ENCODE measurements around the gene SPX.

SPX gene

DNA sequence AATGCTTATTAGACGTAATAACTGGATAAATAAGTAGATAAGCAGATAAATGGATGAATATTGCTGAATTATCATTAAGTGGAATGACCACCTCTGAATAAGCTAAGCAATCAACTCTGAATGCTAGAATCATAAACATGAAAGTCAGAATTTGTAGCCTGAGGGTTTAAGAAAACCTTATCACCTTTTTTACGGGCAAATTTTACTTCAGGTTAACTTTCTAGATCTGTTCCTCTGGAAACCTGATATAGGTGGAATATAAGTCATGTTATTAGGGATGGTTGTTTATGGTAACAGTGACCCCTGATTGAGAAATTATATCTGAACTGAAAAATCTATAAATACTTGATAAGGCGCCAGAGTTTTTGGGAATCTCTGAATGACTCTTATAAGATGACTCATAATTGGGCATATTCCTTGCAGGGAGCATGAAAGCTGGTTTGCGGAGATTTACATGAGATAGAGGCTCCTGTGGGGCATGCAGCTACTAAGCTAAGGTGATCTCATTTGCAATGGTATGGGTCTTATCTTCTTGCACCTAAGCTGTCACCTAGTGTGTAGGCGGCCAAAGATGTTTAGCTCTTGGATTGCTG is 12.1 kb downstream of the SPX start:
- no peak for DNase-seq (ENCODE audit: low read depth in 3 of 3)

- DNase-seq (ENCODE audit: low read depth in 3 of 3) = no peak
These were observed 13.7 kb downstream of the SPX start for GRCh38 chr12:21539797-21540196.

GRCh38 chr12:21541773-21542172 is 15.7 kb downstream of the SPX start:
- no peak for DNase-seq (ENCODE audit: low read depth in 3 of 3)

DNA sequence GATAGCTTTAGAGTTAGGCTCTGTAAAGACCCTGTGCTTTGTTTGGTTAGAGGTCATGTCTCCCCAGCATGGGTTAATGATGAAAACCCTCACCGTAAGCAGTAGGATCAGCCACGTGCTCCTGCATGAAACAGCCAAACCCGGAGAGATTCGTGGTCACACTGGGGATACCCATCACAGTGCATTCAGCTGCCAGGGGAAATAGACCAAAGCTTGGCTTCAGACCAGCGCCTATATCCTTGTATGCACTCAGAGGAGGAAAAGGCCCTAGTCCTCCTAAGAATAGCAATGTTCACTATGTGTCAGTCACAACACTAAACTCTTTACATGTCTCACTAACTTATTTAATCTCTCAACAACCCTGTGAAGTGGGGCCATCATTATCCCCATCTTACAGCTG is 16.3 kb downstream of the SPX start:
- DNase-seq (ENCODE audit: low read depth in 3 of 3) = no peak

DNA sequence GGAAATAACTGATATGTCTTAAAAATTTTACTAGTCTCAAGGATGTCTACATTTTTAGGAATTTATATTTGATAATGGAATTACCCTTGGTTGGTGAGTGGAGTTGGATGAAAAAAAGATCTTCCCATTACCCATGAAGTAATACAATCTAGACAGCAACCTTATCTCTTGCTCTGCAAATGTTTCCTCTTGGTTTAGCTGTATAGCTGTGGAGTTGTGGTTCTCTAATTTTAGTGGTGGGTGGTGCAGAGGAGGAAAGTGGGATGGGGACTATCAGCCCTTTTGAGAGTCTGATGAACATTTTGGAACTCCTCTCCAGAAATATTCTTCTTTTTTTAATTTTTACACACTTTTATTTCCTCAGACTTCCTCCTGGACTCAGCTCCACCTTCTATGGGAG is 17.1 kb downstream of the SPX start:
- no peak for DNase-seq (ENCODE audit: low read depth in 3 of 3)

- no peak for DNase-seq (ENCODE audit: low read depth in 3 of 3)
These were observed 19.5 kb downstream of the SPX start for GRCh38 chr12:21545557-21545956.

DNA sequence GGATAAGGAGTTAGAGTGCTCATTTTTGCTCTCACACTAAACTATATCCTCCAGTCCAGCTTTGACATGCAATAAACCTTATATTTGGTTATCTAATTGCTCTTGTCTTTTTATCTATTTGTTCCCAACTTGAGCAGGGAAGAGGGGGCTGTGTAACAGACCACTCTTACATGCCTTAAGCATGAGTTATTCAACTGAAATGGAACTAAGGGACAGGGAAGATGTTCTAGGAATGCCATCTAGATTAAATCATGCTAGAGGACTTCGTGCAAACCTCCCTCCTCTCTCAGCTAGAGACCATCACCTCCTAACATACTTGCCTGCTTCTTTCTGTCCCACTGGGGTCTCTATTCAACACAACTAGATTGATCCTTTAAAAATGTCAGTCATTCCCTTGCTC is 20.6 kb downstream of the SPX start:
- no peak for DNase-seq (ENCODE audit: low read depth in 3 of 3)

- no peak for DNase-seq (ENCODE audit: low read depth in 3 of 3)
These were observed 21.3 kb downstream of the SPX start for GRCh38 chr12:21547437-21547836.

DNA sequence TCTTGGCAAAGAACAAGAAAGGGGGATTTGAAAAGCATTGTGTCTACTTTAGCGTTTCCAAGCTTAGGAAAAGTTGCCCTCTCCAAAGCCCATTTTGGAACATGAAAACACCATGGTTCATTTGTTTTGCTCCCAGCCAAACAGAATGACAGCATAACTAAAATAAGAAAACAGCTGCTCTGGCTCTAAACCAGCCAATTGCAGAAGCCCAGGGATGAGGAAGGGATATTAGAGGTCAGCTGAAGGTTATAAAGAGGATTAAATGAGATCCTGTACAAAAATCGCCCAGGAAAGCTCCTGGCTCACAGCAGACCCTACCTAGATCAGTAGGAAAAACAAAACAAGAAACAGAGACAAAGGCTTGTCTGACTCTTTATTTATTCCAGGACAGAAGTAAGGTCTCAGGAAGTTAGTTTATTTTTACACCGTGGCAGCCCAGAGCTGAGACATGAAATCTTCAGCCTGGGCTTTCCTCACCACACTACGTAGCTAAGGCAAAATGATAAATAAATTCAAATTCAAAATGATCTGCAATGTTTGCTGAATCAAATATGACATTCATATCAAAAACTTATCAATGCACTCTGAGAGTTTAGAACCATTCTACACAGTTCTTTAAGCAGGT is 25.9 kb downstream of the SPX start:
- DNase-seq (ENCODE audit: low read depth in 3 of 3) = no peak

- no peak for DNase-seq (ENCODE audit: low read depth in 3 of 3)
These were observed 26.7 kb downstream of the SPX start for GRCh38 chr12:21552635-21553328.

DNA sequence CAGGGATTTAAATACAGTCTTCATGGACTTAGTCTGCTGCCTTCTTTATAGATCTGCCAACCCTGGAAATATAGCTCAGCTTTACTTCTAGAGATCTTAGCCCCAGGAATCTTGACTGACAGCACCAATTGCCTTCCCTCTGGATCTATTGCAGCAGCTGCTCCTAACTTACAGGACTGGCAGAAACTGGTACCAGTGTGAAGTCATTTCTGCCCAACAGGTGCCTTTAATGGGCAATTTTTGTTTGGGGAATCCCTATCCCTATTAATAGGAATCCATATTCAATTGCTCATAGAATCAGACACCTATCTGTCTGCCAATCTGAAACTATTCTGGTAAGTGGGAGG is 27.2 kb downstream of the SPX start:
- DNase-seq (ENCODE audit: low read depth in 3 of 3) = no peak

DNA sequence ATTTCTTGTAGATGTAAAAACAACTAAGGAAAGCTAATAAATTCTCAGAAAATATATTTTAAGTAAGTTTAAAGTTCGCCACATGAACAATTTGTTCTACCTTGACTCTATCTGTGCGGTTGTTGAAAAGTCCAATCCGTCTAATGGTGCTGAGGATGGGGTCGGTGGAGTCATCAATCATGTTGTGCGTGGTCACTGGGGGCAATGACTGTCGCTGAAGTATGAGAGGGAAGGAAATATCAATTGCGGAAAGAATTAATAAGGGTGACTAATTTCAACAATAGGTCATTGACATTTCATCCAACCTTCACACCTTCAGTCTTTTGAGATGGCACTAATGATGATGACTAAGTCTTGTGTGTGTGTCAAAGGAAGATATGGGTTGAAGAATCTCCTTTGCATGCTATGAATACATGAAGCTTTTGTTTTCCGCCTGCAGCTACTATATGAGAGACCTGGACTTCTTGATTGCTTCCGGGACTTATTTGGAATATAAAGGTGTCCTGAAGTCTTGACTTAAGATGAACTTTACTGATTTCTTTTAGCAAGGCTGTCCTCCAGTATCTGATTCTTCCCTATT is 32.1 kb downstream of the SPX start:
- no peak for DNase-seq (ENCODE audit: low read depth in 3 of 3)

DNA sequence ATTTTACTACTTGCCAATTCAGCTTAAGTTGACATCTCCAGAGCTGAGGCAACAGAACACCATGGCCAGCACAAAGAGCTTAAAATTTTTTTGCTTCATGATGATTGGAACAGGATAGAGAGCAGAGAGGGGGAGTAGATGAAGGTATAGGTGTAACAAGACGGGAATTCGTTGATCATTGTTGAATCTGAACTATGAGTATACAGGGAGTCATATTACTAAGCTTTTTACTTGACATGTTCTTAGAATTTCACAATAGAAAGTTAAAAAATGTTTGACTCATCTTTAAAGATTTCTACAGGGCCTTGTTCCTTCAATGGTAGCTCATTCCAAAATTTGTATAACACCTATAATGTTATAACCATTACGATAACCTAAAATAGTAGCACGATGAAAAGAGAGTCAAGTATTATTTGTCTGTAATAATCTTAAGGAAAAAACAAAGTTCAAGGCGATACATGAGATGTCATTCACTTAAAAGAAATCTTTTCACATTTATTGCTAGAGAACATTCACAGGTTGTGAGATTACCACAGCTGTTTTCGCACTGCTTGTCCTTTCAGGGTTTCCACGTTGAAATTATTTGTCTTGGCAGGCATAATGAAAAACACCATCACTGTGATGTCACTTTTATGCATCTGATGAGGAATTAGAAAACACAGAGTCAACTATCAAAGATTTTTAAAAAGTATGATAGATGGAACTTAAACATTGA is 33.9 kb downstream of the SPX start:
- DNase-seq (ENCODE audit: low read depth in 3 of 3) = no peak

DNA sequence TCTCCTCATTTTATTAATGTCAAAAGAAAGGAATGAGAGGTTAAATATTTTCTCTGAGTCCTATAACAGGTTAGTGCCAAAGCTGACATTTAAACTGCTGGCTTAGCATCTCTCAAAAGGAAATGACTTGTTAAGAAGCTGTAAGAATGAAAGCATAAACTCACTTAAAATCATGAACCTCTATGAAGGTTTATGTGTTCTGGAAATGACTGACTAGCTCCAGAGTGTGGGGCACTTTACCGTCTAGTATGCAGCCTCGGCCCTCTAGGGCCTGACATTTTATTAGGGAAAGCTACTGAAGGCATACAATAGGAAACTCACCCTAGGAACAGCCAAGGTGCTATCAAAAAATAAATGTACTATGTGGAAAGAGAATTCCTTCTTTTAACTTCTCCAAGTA is 35.1 kb downstream of the SPX start:
- no peak for DNase-seq (ENCODE audit: low read depth in 3 of 3)

DNA sequence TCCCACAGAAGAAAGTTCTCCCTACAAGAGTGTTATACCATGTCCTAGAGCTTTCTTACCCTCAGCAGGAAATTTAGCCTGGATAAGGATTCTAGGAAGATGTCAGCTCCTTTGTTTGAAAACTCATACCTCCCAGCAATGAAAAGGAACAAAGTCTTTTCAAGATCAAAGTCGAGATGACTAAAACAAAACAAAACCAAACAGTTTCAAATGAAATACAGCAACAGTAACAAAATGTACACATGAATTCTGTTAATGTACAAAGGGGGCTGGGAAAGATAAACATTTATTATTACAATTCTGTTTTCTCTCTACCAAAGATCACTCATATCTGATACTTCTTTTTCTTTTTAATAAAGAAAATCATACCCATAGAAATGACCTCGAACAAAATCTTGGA is 36.8 kb downstream of the SPX start:
- DNase-seq (ENCODE audit: low read depth in 3 of 3) = no peak

GRCh38 chr12:21566223-21566906 is 40.3 kb downstream of the SPX start:
- no peak for DNase-seq (ENCODE audit: low read depth in 3 of 3)

- no peak for DNase-seq (ENCODE audit: low read depth in 3 of 3)
These were observed 40.9 kb downstream of the SPX start for GRCh38 chr12:21566907-21567394.

DNA sequence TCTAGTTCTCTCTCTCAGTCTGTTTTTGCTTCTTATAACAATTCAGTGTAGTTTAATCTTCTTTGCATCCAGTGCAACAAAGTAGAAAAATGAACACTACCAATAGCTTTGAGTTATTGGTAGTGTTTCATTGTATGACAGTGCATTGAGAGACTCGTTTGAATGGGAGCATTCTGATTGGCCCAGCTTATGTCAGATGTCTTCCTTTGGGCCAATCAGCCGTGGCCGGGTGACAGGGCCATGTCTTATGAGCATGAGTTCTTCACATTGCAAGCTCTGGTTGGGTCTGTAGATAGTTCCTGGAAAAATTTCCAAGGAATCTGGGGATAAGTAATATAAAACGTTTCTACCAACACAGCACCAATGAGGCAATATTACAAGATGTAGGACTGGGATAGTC is 42.0 kb downstream of the SPX start:
- DNase-seq (ENCODE audit: low read depth in 3 of 3) = no peak

DNA sequence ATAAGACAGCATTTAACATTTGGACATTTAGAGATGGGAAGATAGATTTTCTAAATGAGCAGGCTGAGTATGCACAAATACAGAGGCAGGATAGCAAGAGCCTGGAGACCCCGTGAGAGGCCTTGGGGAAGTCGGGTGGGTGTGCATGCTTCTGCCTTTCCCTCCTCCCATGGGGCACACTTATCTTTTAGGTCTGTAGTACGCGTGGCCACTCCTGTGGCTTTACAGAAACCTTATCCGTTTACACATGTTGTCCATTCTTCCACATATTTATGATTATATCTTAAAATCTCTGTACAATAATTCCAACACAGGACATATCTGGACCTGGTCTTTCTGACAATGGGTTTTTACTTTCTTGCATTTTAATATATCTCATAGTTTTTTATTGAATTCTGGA is 45.0 kb downstream of the SPX start:
- DNase-seq (ENCODE audit: low read depth in 3 of 3) = no peak

GRCh38 chr12:21573733-21574358 is 47.8 kb downstream of the SPX start:
- no peak for DNase-seq (ENCODE audit: low read depth in 3 of 3)

DNA sequence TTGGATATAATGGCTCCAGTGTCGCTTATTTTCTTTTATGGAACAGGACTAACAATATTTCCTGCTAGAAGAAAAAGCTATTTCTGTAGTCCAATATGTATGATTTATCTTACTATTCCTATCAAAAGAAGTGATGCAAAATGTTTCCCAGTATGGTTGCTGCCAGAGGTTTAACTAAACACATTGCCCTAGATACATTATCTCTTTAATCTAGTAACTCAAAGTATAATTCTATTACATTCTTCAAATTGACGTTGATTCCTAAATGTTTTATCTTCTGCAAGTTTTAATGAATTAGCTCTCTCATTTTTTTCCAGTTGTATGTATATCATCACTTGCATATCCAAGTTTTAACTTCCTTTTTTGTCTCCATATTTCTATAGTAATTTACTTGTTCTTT is 50.3 kb downstream of the SPX start:
- DNase-seq (ENCODE audit: low read depth in 3 of 3) = no peak
